GM12878 (cell line): ENCODE data around the gene AKT3. TPM values are rescaled to one million over a fixed set of nuclear protein-coding genes. Genes with fewer than 3 reads are reported as not detected.

Experiments used
- ATAC-seq: fragments of 200-7000 bp; cut with Tn5 transposase; 3 replicates; pipeline ENCODE4 v1.9.1; 2020; ENCODE audit warnings: mild to moderate bottlenecking, moderate library complexity
- BruUV-seq: library from RNA; stranded (reverse); fragments of 400-500 nt; replicated peaks from 2 replicates; lab custom pipeline; 2021; lab: Mats Ljungman, UMichigan
- CTCF ChIA-PET: fragments of 300-600 bp; sonication (Branson Sonifier 250); formaldehyde crosslinking; extraction: SDS; loops from one replicate; lab custom pipeline; 2021; ENCODE audit warnings: inconsistent platforms; lab: Yijun Ruan, JAX
- POLR2A ChIA-PET: fragments of 350-600 bp; formaldehyde crosslinking; extraction: SDS; loops from one replicate; lab custom pipeline; 2021; ENCODE audit warnings: inconsistent platforms; lab: Charles Lee
- RAD21 ChIA-PET: fragments of 300-600 bp; sonication (Branson Sonifier 250); formaldehyde crosslinking; loops from one replicate; lab custom pipeline; 2023; ENCODE audit warnings: antibody characterized with exemption; ENCODE audit not compliant: unreplicated experiment; lab: Charles Lee
- SMC1A ChIA-PET: fragments of 300-600 bp; sonication (Branson Sonifier 250); formaldehyde crosslinking; loops from one replicate; lab custom pipeline; 2023; ENCODE audit not compliant: unreplicated experiment, uncharacterized antibody; lab: Charles Lee
- DNase-seq: peaks from one replicate; pipeline ENCODE4 v3.0.0-alpha.2; 2011; ENCODE audit warnings: low read depth, low spot score
- FAIRE-seq: peaks from 3 replicates; lab custom pipeline; 2011; peaks lifted over from hg19 to GRCh38; lab: Jason Lieb, UNC
- H2AFZ ChIP-seq: 2 replicates; pipeline ENCODE4 v1.6.0; 2011; ENCODE audit warnings: low read depth, low read length, control low read depth; ENCODE audit not compliant: control insufficient read depth
- H3K27ac ChIP-seq: 2 replicates; pipeline ENCODE4 v1.5.1; 2011; ENCODE audit warnings: control low read depth; ENCODE audit not compliant: control insufficient read depth, insufficient read depth
- H3K27me3 ChIP-seq, 2 experiments: replicated peaks in 1 of 2; 2 replicates each; pipeline versions ENCODE4 v1.6.0 to v1.6.1; 2011; ENCODE audit warnings: low read length in 1 of 2; ENCODE audit not compliant: control insufficient read depth in 2 of 2, insufficient read depth in 2 of 2
- H3K36me3 ChIP-seq, 2 experiments: 2 replicates each; pipeline ENCODE4 v1.5.1; 2011; ENCODE audit warnings: low read length in 1 of 2; ENCODE audit not compliant: control insufficient read depth in 2 of 2, insufficient read depth in 2 of 2
- H3K4me1 ChIP-seq: 2 replicates; pipeline ENCODE4 v1.6.1; 2011; ENCODE audit warnings: mild to moderate bottlenecking, low read length, moderate library complexity, mixed read lengths; ENCODE audit not compliant: control insufficient read depth, insufficient read depth
- H3K4me2 ChIP-seq: 2 replicates; pipeline ENCODE4 v1.6.0; 2011; ENCODE audit warnings: control low read depth; ENCODE audit not compliant: control insufficient read depth, insufficient read depth
- H3K4me3 ChIP-seq: fragments of 200-600 bp; sonication (generic); 2 replicates; pipeline ENCODE4 v1.5.1; 2016
- H3K79me2 ChIP-seq: 2 replicates; pipeline ENCODE4 v1.6.0; 2011; ENCODE audit warnings: low read length; ENCODE audit not compliant: control insufficient read depth, insufficient read depth
- H3K9ac ChIP-seq: 2 replicates; pipeline ENCODE4 v1.8.0; 2011; ENCODE audit warnings: low read length, control low read depth, mixed read lengths; ENCODE audit not compliant: control insufficient read depth, insufficient read depth
- H3K9me3 ChIP-seq: replicated peaks from 3 replicates; pipeline ENCODE4 v1.5.1; 2011; ENCODE audit warnings: mild to moderate bottlenecking, low read length; ENCODE audit not compliant: control insufficient read depth, insufficient read depth
- H4K20me1 ChIP-seq: 2 replicates; pipeline ENCODE4 v1.6.0; 2011; ENCODE audit not compliant: control insufficient read depth, insufficient read depth
- CREM ChIP-seq: IDR thresholded peaks from 2 replicates; pipeline ENCODE4 v1.6.1; 2014; ENCODE audit warnings: antibody characterized with exemption, low read depth
- E2F8 ChIP-seq: fragments of 450-650 bp; IDR thresholded peaks from 2 replicates; pipeline ENCODE4 v1.6.1; 2018; ENCODE audit warnings: mild to moderate bottlenecking, low read depth, moderate library complexity; ENCODE audit not compliant: partially characterized antibody
- MYB ChIP-seq: fragments of 150-350 bp; IDR thresholded peaks from 2 replicates; pipeline ENCODE4 v1.6.1; 2014; ENCODE audit warnings: mild to moderate bottlenecking, low read depth, low read length, borderline replicate concordance
- REST ChIP-seq: IDR thresholded peaks from 2 replicates; pipeline ENCODE4 v1.6.1; 2012; ENCODE audit warnings: mild to moderate bottlenecking, low read depth, low read length
- WGBS: methylation state at CpG from one replicate; pipeline ENCODE4 v1.1.6; 2016; ENCODE audit warnings: low lambda C conversion rate; ENCODE audit not compliant: insufficient replicate concordance, insufficient coverage; ENCODE audit errors: missing lambda C conversion rate; 5-methylcytosine and 5-hydroxymethylcytosine counted together
- in situ Hi-C: fragments of 300-500 bp; cut with MboI; formaldehyde crosslinking; loops from 9 replicates; pipeline ENCODE4 v1.14.3; 2018; ENCODE audit warnings: mixed read lengths
- intact Hi-C: fragments of 100-400 bp; cut with micrococcal nuclease; formaldehyde crosslinking; loops from one replicate; pipeline ENCODE4 v1.14.2; 2022; ENCODE audit not compliant: unreplicated experiment
- polyA plus RNA-seq, 11 experiments: library from polyadenylated mRNA; depleted of rRNA in 4 of 11; unstranded in 6 of 11; stranded (reverse) in 5 of 11; fragments of >200 nt; fragmentation: Nextera tagmentation in 4 of 11; fragmentation: Illumina TruSeq in 1 of 11; extraction: Ambion mirVana in 4 of 11; extraction: Trizol in 1 of 11; gene quantifications; 1 replicate in 1 of 11; 2 replicates in 10 of 11; pipeline versions ENCODE4 v1.2.1 to v1.2.3, GENCODE V29; 2011 to 2016; ENCODE audit warnings: inconsistent platforms in 2 of 11, missing spikeins in 2 of 11, low read depth in 1 of 11
- total RNA-seq, 4 experiments: library from RNA; depleted of rRNA in 3 of 4; stranded (reverse); fragments of >200 nt in 3 of 4; fragmentation: Illumina TruSeq in 1 of 4; extraction: Trizol in 1 of 4; gene quantifications; 2 replicates each; pipeline versions ENCODE4 v1.2.1 to v1.2.3, GENCODE V29; 2013 to 2021

Gene AKT3
- total and polyA plus RNA-seq, 10 of the 15 experiments (the other 5 are each of a cell fraction or from before 2014, with no cell fraction given), result 0.03 to 0.56 (median 0.19) TPM

GRCh38 chr1:243848165-243848857, 1.7 kb downstream of the AKT3 start (continued):
- TF ChIP-seq E2F8, result no peak
- no peak for TF ChIP-seq MYB
- no peak for TF ChIP-seq REST
- TF ChIP-seq, all 136 proteins: peak for 0

GRCh38 chr1:243846761-243847160, 3.3 kb downstream of the AKT3 start:
- Histone ChIP-seq H3K9ac (no peak overlapping the region), H3K9me3 (no peaks in the 10 kb centered on the region), H3K27me3 (no peaks in the 10 kb centered on the region; a peak in 1 of 4 replicates), H4K20me1 (no peaks in the 10 kb centered on the region), H3K4me1 (0 out of 2 replicates have a peak, but pooled peaks cover 5% of the 10 kb centered on the region), H3K79me2 (no peaks in the 10 kb centered on the region; the same call in 1 of the 2 replicates), H3K4me3 (no peak overlapping the region), H3K4me2 (no peak overlapping the region), H3K27ac (no peak overlapping the region), H3K36me3 (no peaks in the 10 kb centered on the region; a peak in 1 of 4 replicates), H2AFZ (no peak overlapping the region)
- in situ Hi-C loops (no loop called here), intact Hi-C loops (no loop called here)
- WGBS, result 100% methylated on average over 1 of the region's 1 CpG
- ChIA-PET CTCF (no interaction called here), RAD21 (interaction anchor here (1.1 kb wide), 1 partner anchor 119 kb away, joined by 4 read pairs; no protein-coding TSS in a partner anchor), SMC1A (interaction anchor here (0.9 kb wide), 2 partner anchors 98 to 206 kb away, joined by 3 read pairs; no protein-coding TSS in a partner anchor), POLR2A (no interaction called here)
- FAIRE-seq, result no peak
- no peak for DNase-seq
- ATAC-seq, result no peak
- no TSS peak for BruUV-seq
- no peak for TF ChIP-seq CREM
